Left lung (tissue), 10 donors: ENCODE results near the gene DNHD1. TPM values are rescaled to one million over a fixed set of nuclear protein-coding genes. Genes with fewer than 3 reads are reported as not detected.

ENCODE experiments used
- ATAC-seq: fragments of 200-7000 bp; cut with Tn5 transposase; one replicate; pipeline ENCODE4 v1.9.1; 2020; ENCODE audit warnings: moderate library complexity
- DNase-seq, 4 donors: peaks; one replicate each; pipeline ENCODE4 v3.0.0-alpha.2; 2013 to 2020
- H3K27ac ChIP-seq, 2 donors: fragments of 200-600 bp; sonication (generic) in 1 of 2; one replicate each; pipeline versions ENCODE4 v1.5.0 to v1.8.0; 2020 to 2021
- H3K27me3 ChIP-seq, 2 donors: fragments of 200-600 bp; sonication (generic) in 1 of 2; one replicate each; pipeline versions ENCODE4 v1.5.0 to v1.8.0; 2020 to 2021
- H3K36me3 ChIP-seq, 2 donors: fragments of 200-600 bp; sonication (generic) in 1 of 2; one replicate each; pipeline versions ENCODE4 v1.5.0 to v1.8.0; 2020 to 2021
- H3K4me1 ChIP-seq, 2 donors: fragments of 200-600 bp; one replicate each; pipeline ENCODE4 v1.8.0; 2021
- H3K4me3 ChIP-seq, 2 donors: fragments of 200-600 bp; sonication (generic) in 1 of 2; one replicate each; pipeline versions ENCODE4 v1.5.0 to v1.8.0; 2020 to 2021; ENCODE audit warnings: mild to moderate bottlenecking in 1 of 2
- H3K9me3 ChIP-seq, 2 donors: fragments of 200-600 bp; sonication (generic) in 1 of 2; one replicate each; pipeline versions ENCODE4 v1.5.0 to v1.8.0; 2020 to 2021
- CTCF ChIP-seq, 2 donors: fragments of 200-600 bp; sonication (generic) in 1 of 2; IDR thresholded peaks; one replicate each; pipeline versions ENCODE4 v1.5.0 to v1.8.0; 2021; ENCODE audit warnings: antibody characterized with exemption in 2 of 2
- intact Hi-C, 2 donors: fragments of 100-400 bp; cut with DNase I; formaldehyde crosslinking; loops; one replicate each; pipeline versions ENCODE4 v1.11.2 to v1.14.2; 2022
- polyA plus RNA-seq, 6 donors: library from polyadenylated mRNA; unstranded; fragments of 120-200 nt; gene quantifications; one replicate each; pipeline ENCODE4 v1.2.1, GENCODE V29; 2013; ENCODE audit not compliant: insufficient read length in 6 of 6
- total RNA-seq, 2 donors: library from RNA; stranded (reverse); fragmentation: NEBNext Ultra II Directional; extraction: Animal tissue kit (Norgen Biotek cat#: 25700); gene quantifications; one replicate each; pipeline ENCODE4 v1.2.1, GENCODE V29; 2021
- donor health status: DM: no; HTN: yes; CAD: no.
- donor health status: DM: no; HTN: no; CAD: no.

DNHD1 gene
- total and polyA plus RNA-seq, 8 donors: 7.1 to 18.6 (median 15.5) TPM

GRCh38 chr11:6468712-6469495, 28.2 kb upstream of the DNHD1 start:
- no peaks in the 10 kb centered on the region for H3K27me3 ChIP-seq
- peaks cover 0 to 21% of the 10 kb centered on the region in 2 donors for H3K36me3 ChIP-seq
- no peak for TF ChIP-seq CTCF (IDR thresholded peaks at IDR 0.05)
- ATAC-seq: peak; percentile 76
- no peak overlapping the region for H3K4me3 ChIP-seq
- H3K4me1 ChIP-seq: peaks cover 17 to 25% of the 10 kb centered on the region in 2 donors
- intact Hi-C loops: no loop called here
- peak overlapping the region in 1 of 2 donors; percentile 55 for H3K27ac ChIP-seq
- DNase-seq: peak; percentile 85 to 95 (median 86)
- H3K9me3 ChIP-seq: no peaks in the 10 kb centered on the region

DNA sequence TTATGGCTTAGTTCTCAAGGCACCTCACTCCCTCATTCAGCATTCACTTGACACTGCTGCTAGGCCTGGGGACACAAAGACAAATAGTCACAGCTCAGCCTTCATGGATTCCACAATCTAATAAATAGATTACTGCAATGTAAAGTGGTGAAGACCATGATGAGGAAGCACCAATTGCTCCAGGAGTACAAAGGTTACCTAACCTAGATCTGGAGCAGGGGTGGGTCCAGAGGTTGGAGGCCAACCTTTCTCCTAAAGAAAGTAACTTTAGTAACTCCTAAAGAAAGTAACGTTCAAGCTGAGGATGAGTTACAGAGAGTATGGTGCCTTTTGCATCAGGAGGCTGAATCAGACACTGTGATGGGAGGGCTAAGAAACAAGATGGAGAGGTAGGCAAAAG, 27.5 kb upstream of the DNHD1 start:
- Histone ChIP-seq H3K27me3 (no peaks in the 10 kb centered on the region), H3K9me3 (no peaks in the 10 kb centered on the region), H3K4me3 (no peak overlapping the region), H3K27ac (peak overlapping the region in 1 of 2 donors; percentile 55), H3K36me3 (peaks cover 0 to 14% of the 10 kb centered on the region in 2 donors), H3K4me1 (peaks cover 20 to 32% of the 10 kb centered on the region in 2 donors)
- ATAC-seq: no peak
- no peak for TF ChIP-seq CTCF (IDR thresholded peaks at IDR 0.05)
- DNase-seq: no peak
- intact Hi-C loops: no loop called here

- peak in 1 of 4 donors; percentile 31 for DNase-seq
- intact Hi-C loops: no loop called here
- Histone ChIP-seq H3K36me3 (peaks cover 0 to 18% of the 10 kb centered on the region in 2 donors), H3K9me3 (no peaks in the 10 kb centered on the region), H3K4me3 (peak overlapping the region; percentile 64 to 72), H3K27ac (no peak overlapping the region), H3K4me1 (peaks cover 22 to 38% of the 10 kb centered on the region in 2 donors), H3K27me3 (no peaks in the 10 kb centered on the region)
- TF ChIP-seq CTCF (IDR thresholded peaks at IDR 0.05): no peak
- ATAC-seq: no peak
Observed at GRCh38 chr11:6472934-6473333, 24.1 kb upstream of the DNHD1 start.

DNA sequence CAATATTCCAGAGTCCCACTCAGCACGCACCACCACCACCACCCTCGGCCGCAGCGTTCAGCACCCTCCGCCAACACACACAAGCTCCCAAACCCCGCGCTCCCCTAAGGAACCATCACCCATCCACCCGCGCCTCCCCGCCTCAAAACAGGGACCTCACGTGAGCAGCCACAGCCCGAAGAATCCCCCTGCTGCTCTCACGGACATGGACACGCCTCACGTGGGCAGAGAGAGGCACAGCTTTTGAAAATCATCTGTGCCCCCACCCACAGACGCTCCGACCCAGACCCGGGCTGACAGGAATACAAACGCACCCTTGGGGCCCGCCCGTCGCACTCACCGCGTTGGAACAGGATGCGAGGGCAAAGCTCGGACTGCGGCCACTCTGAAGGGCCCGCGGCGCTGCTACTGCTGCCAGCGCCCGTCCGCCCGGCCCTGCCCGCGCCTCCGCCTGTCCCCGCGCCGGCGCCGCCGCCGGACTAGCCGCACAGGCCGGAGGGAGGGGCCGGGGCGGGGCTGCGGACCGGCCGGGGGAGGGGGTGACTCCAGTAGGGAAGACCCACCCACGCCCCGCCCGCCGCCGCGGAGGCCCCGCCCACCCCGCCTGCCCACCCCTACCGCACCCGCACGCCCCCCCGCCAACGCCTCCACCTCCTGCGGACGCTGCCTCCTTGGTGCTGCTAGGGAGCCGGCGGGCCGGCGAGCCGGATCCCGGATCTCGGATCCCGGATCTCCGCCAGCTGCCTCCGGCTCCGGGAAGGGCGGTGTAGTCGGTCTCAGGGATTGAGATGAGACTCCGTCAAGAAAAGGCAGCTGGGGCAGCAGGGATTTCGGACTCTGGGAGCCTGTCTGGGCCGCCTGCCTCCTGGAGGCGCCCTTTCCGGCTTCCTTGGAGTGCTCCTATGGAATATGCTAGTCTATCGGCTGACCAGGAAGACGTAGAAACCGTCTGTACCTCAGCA, 23.3 kb upstream of the DNHD1 start, which contains the start of gene TRIM3:
TSS of gene TRIM3 (minus strand) at position 491 of the 962 bp plus-strand sequence. CDS start 8,246 bp downstream, outside the sequence.
- H3K4me3 ChIP-seq: peak within 1 kb of the TSS; percentile 64 to 72
- intact Hi-C loops: no loop called here
- H3K4me1 ChIP-seq: peaks cover 21 to 36% of the 10 kb centered on the region in 2 donors
- peak; percentile 83 to 98 (median 94) for DNase-seq
- ATAC-seq: peak; percentile 90
- peaks cover 0 to 26% of the 10 kb centered on the region in 2 donors for H3K36me3 ChIP-seq
- H3K27me3 ChIP-seq: no peaks in the 10 kb centered on the region
- TF ChIP-seq CTCF (IDR thresholded peaks at IDR 0.05): no peak
- peak within 1 kb of the TSS; percentile 90 to 97 for H3K27ac ChIP-seq
- H3K9me3 ChIP-seq: no peaks in the 10 kb centered on the region
